Measurements from ENCODE around the gene GRID2. TPM values are rescaled to one million over a fixed set of nuclear protein-coding genes. Genes with fewer than 3 reads are reported as not detected.

Gene GRID2
- total and polyA plus RNA-seq, 2 of the 4 experiments (the other 2 are of a cell fraction) = under 0.01 TPM; not detected in 1

GRCh38 chr4:93775551-93775950 is 1471.8 kb downstream of the GRID2 start:
- no peak overlapping the region for H2AK9ac ChIP-seq (replicated peaks; ENCODE audit: low read depth, low read length, poor library complexity)
- no peak overlapping the region for H3K27ac ChIP-seq (ENCODE audit: insufficient read depth, low read length)
- ATAC-seq (ENCODE audit: low read depth) = no peak
- 100% methylated on average over 1 of the region's 3 CpGs; no CpG with 5 or more reads in 1 of the 2 experiments for WGBS, 2 experiments (ENCODE audit: extremely low coverage in 2 of 2, insufficient read length in 1 of 2)
- no peak overlapping the region for H2AK5ac ChIP-seq (ENCODE audit: low read depth, low read length)
- no peak overlapping the region for H3K14ac ChIP-seq (replicated peaks; ENCODE audit: low read depth, low read length)
- BruUV-seq (replicated peaks) = no TSS peak
- H4K8ac ChIP-seq (ENCODE audit: low read depth in 2 of 2, low read length in 2 of 2) = no peak overlapping the region
- intact Hi-C loops (cut with micrococcal nuclease) (no loop called here), dilution Hi-C loops (cut with HindIII; ENCODE audit: low sequenced_read_pairs, unreplicated experiment) (no loop called here), in situ Hi-C loops (cut with MboI; ENCODE audit: low sequenced_read_pairs) (loop anchor here (25.0 kb wide), 1 partner anchor 1337 kb away; no protein-coding TSS in a partner anchor)
- CTCF ChIA-PET = interaction anchor here (0.6 kb wide), 1 partner anchor 360 kb away, joined by 5 read pairs; no protein-coding TSS in a partner anchor
- H3K18ac ChIP-seq (ENCODE audit: low read depth, low read length) = no peak overlapping the region
- H4K91ac ChIP-seq (ENCODE audit: insufficient read depth, low read depth, low read length) = no peak overlapping the region
- H2AFZ ChIP-seq (replicated peaks; ENCODE audit: low read length, poor library complexity) = no peak overlapping the region
- H3K23ac ChIP-seq (ENCODE audit: low read depth, low read length) = no peak overlapping the region
- H3K4me1 ChIP-seq (ENCODE audit: control insufficient read depth, insufficient read depth, low read length) = no peaks in the 10 kb centered on the region
- TF ChIP-seq RAD21 (IDR thresholded peaks at IDR 0.05; ENCODE audit: low read length) (no peak), USF2 (IDR thresholded peaks at IDR 0.05; ENCODE audit: low read depth, low read length) (no peak), NFE2L2 (IDR thresholded peaks at IDR 0.05; ENCODE audit: low read depth, low read length) (no peak), MXI1 (IDR thresholded peaks at IDR 0.05; ENCODE audit: borderline replicate concordance, low read depth, low read length) (no peak), BHLHE40 (IDR thresholded peaks at IDR 0.05; ENCODE audit: low read depth, low read length) (no peak), RFX5 (IDR thresholded peaks at IDR 0.05; ENCODE audit: low read depth, low read length) (no peak), ELK1 (IDR thresholded peaks at IDR 0.05; ENCODE audit: borderline replicate concordance, low read depth, low read length) (no peak), RCOR1 (IDR thresholded peaks at IDR 0.05; ENCODE audit: insufficient replicate concordance, low read length) (no peak), SMC3 (IDR thresholded peaks at IDR 0.05; ENCODE audit: low read depth, low read length) (no peak), CEBPB (IDR thresholded peaks at IDR 0.05; ENCODE audit: low read depth, low read length) (no peak), POLR2A (IDR thresholded peaks at IDR 0.05; ENCODE audit: low read depth, low read length) (no peak), MAZ (IDR thresholded peaks at IDR 0.05; ENCODE audit: borderline replicate concordance, low read depth, low read length) (no peak), CTCF (conservative IDR thresholded peaks at IDR 0.05; ENCODE audit: low read depth, low read length) (no peak), CHD1 (IDR thresholded peaks at IDR 0.05; ENCODE audit: low read depth, low read length) (no peak), FOS (IDR thresholded peaks at IDR 0.05; ENCODE audit: low read depth, low read length) (no peak), MAFK (IDR thresholded peaks at IDR 0.05; ENCODE audit: low read depth, low read length) (no peak)
- no peaks in the 10 kb centered on the region for H3K27me3 ChIP-seq (ENCODE audit: control insufficient read depth, insufficient read depth, low read length)
- no peak overlapping the region for H3K4ac ChIP-seq (ENCODE audit: low read depth, low read length)
- POLR2A ChIA-PET (ENCODE audit: unreplicated experiment) = no interaction called here
- no peaks in the 10 kb centered on the region for H4K20me1 ChIP-seq (ENCODE audit: insufficient read depth, low read length)
- no peaks in the 10 kb centered on the region for H3K36me3 ChIP-seq (ENCODE audit: control insufficient read depth, insufficient read depth, low read length)
- no peak overlapping the region for H3K9ac ChIP-seq (ENCODE audit: low read depth, low read length)
- H2BK5ac ChIP-seq (ENCODE audit: low read depth, low read length, poor library complexity, severe bottlenecking) = no peak overlapping the region
- no peak overlapping the region for H3K56ac ChIP-seq (ENCODE audit: extremely low read depth, insufficient read depth, low read length)
- no peak overlapping the region for H2BK20ac ChIP-seq (ENCODE audit: low read depth, low read length)
- no peak overlapping the region for H4K5ac ChIP-seq (ENCODE audit: low read depth, low read length)
- H3K9me1 ChIP-seq (ENCODE audit: insufficient read depth, low read length) = no peaks in the 10 kb centered on the region
- H2BK15ac ChIP-seq (ENCODE audit: low read depth, low read length) = no peak overlapping the region
- H3K4me2 ChIP-seq (ENCODE audit: low read depth, low read length) = no peak overlapping the region
- no peaks in the 10 kb centered on the region for H3K9me3 ChIP-seq (ENCODE audit: control insufficient read depth, insufficient read depth, low read length)
- H2BK120ac ChIP-seq (ENCODE audit: low read depth, low read length) = no peak overlapping the region
- H3K79me1 ChIP-seq (ENCODE audit: low read depth in 1 of 2, low read length in 2 of 2) = no peaks in the 10 kb centered on the region
- no peak overlapping the region for H3K4me3 ChIP-seq (ENCODE audit: insufficient read depth, low read depth, low read length)
- DNase-seq = no peak
